HG03103 (cell line): Measurements from ENCODE around the gene PUDP.
"Not testable (repeated sequence)": the region's sequence is repeated elsewhere in the genome, so short reads cannot be mapped to it uniquely, and the experiment has no call there.

Source experiments
- ATAC-seq: cut with Tn5 transposase; IDR thresholded peaks from one replicate; pipeline ENCODE4 v1.9.1; 2021; ENCODE audit warnings: low read depth; ENCODE audit not compliant: unreplicated experiment

The PUDP gene

GRCh38 chrX:7147978-7148854 lies at the start of gene PUDP:
PUDP (minus strand) TSS chrX:7148153; CDS start chrX:7148113, 40 bp downstream.
- ATAC-seq: peak; percentile 46

GRCh38 chrX:7194606-7195005 lies 46.7 kb upstream of the PUDP start:
- no peak for ATAC-seq

GRCh38 chrX:7192871-7193270 lies 44.9 kb upstream of the PUDP start:
- ATAC-seq: no peak

- ATAC-seq: no peak
Measured at GRCh38 chrX:7191681-7192110, 43.7 kb upstream of the PUDP start.

- ATAC-seq: no peak
Measured at GRCh38 chrX:7190157-7190556, 42.2 kb upstream of the PUDP start.

GRCh38 chrX:7188672-7189071 lies 40.7 kb upstream of the PUDP start:
- no peak for ATAC-seq

- ATAC-seq: no peak
Measured at GRCh38 chrX:7184816-7185215, 36.9 kb upstream of the PUDP start.

GRCh38 chrX:7179446-7179845 lies 31.5 kb upstream of the PUDP start:
- no peak for ATAC-seq

GRCh38 chrX:7178859-7179258 lies 30.9 kb upstream of the PUDP start:
- not testable (repeated sequence) for ATAC-seq

- no peak for ATAC-seq
Measured at GRCh38 chrX:7170898-7171297, 22.9 kb upstream of the PUDP start.

- no peak for ATAC-seq
Measured at GRCh38 chrX:7169627-7170026, 21.7 kb upstream of the PUDP start.

- no peak for ATAC-seq
Measured at GRCh38 chrX:7168371-7168770, 20.4 kb upstream of the PUDP start.

GRCh38 chrX:7164174-7164573 lies 16.2 kb upstream of the PUDP start:
- ATAC-seq: no peak

- ATAC-seq: no peak
Measured at GRCh38 chrX:7163146-7163677, 15.3 kb upstream of the PUDP start.

- no peak for ATAC-seq
Measured at GRCh38 chrX:7159149-7159861, 11.4 kb upstream of the PUDP start.

- ATAC-seq: no peak
Measured at GRCh38 chrX:7158468-7158990, 10.6 kb upstream of the PUDP start.

GRCh38 chrX:7156879-7157278 lies 8.9 kb upstream of the PUDP start:
- no peak for ATAC-seq

GRCh38 chrX:7155163-7155562 lies 7.2 kb upstream of the PUDP start:
- no peak for ATAC-seq

- ATAC-seq: no peak
Measured at GRCh38 chrX:7154041-7154597, 6.2 kb upstream of the PUDP start.

- no peak for ATAC-seq
Measured at GRCh38 chrX:7153231-7153630, 5.3 kb upstream of the PUDP start.

GRCh38 chrX:7149411-7149810 lies 1.5 kb upstream of the PUDP start:
- no peak for ATAC-seq
